Liver (tissue), 9 donors: ENCODE measurements around the gene EIF4G2. TPM values are rescaled to one million over a fixed set of nuclear protein-coding genes. Genes with fewer than 3 reads are reported as not detected.

ENCODE experiments used
- DNase-seq: peaks from one replicate; pipeline ENCODE4 v3.0.0-alpha.2; 2017; ENCODE audit warnings: low spot score
- H3K27ac ChIP-seq, 2 donors: one replicate each; pipeline ENCODE4 v1.7.0; 2013; ENCODE audit warnings: inconsistent platforms in 2 of 2, low read length in 2 of 2, control low read depth in 1 of 2, low read depth in 1 of 2, mild to moderate bottlenecking in 1 of 2
- H3K27me3 ChIP-seq, 4 donors: one replicate each; pipeline versions ENCODE4 v1.6.1 to v1.7.0; 2013; ENCODE audit warnings: low read length in 3 of 4, inconsistent platforms in 1 of 4, mild to moderate bottlenecking in 1 of 4, moderate library complexity in 1 of 4; ENCODE audit not compliant: control insufficient read depth in 4 of 4, insufficient read depth in 4 of 4
- H3K36me3 ChIP-seq, 4 donors: one replicate each; pipeline versions ENCODE4 v1.6.1 to v1.7.0; 2013; ENCODE audit warnings: low read length in 3 of 4, mild to moderate bottlenecking in 3 of 4, low read depth in 1 of 4, moderate library complexity in 1 of 4; ENCODE audit not compliant: control insufficient read depth in 4 of 4, insufficient read depth in 3 of 4
- H3K4me1 ChIP-seq, 4 donors: one replicate each; pipeline versions ENCODE4 v1.6.1 to v1.7.0; 2013; ENCODE audit warnings: low read length in 3 of 4, mild to moderate bottlenecking in 3 of 4, moderate library complexity in 1 of 4; ENCODE audit not compliant: control insufficient read depth in 4 of 4, insufficient read depth in 4 of 4
- H3K4me3 ChIP-seq, 3 donors: one replicate each; pipeline versions ENCODE4 v1.6.1 to v1.7.0; 2013; ENCODE audit warnings: low read length in 3 of 3, control low read depth in 1 of 3, low read depth in 1 of 3, mild to moderate bottlenecking in 1 of 3
- H3K9ac ChIP-seq, 2 donors: one replicate each; pipeline ENCODE4 v1.7.0; 2013; ENCODE audit warnings: low read length in 2 of 2, mild to moderate bottlenecking in 2 of 2, moderate library complexity in 2 of 2, control low read depth in 1 of 2, low read depth in 1 of 2
- H3K9me3 ChIP-seq, 4 donors: one replicate each; pipeline versions ENCODE4 v1.6.1 to v1.7.0; 2013; ENCODE audit warnings: low read length in 3 of 4; ENCODE audit not compliant: control insufficient read depth in 4 of 4
- EGR1 ChIP-seq, 2 donors: IDR thresholded peaks; 2 replicates each; pipeline ENCODE4 v1.6.1; 2016 to 2018; ENCODE audit warnings: antibody characterized with exemption in 2 of 2, low read depth in 2 of 2
- FOXA1 ChIP-seq: IDR thresholded peaks from 2 replicates; pipeline ENCODE4 v1.6.1; 2016; ENCODE audit warnings: antibody characterized with exemption
- FOXA2 ChIP-seq: IDR thresholded peaks from 2 replicates; pipeline ENCODE4 v1.6.1; 2016; ENCODE audit warnings: antibody characterized with exemption
- GABPA ChIP-seq, 2 donors: IDR thresholded peaks in 1 of 2; conservative IDR thresholded peaks in 1 of 2; 2 replicates each; pipeline ENCODE4 v1.6.1; 2016; ENCODE audit warnings: antibody characterized with exemption in 2 of 2, mild to moderate bottlenecking in 1 of 2, moderate library complexity in 1 of 2
- HNF4A ChIP-seq, 2 donors: conservative IDR thresholded peaks; 2 replicates each; pipeline ENCODE4 v1.6.1; 2016; ENCODE audit warnings: antibody characterized with exemption in 2 of 2, mild to moderate bottlenecking in 2 of 2
- HNF4G ChIP-seq: IDR thresholded peaks from 2 replicates; pipeline ENCODE4 v1.6.1; 2016; ENCODE audit warnings: antibody characterized with exemption
- JUND ChIP-seq, 2 donors: IDR thresholded peaks; 2 replicates each; pipeline ENCODE4 v1.6.1; 2016; ENCODE audit warnings: antibody characterized with exemption in 2 of 2
- NR2F2 ChIP-seq: IDR thresholded peaks from 2 replicates; pipeline ENCODE4 v1.6.1; 2016; ENCODE audit warnings: antibody characterized with exemption
- RAD21 ChIP-seq, 2 donors: IDR thresholded peaks; 2 replicates each; pipeline ENCODE4 v1.6.1; 2016; ENCODE audit warnings: antibody characterized with exemption in 2 of 2, mild to moderate bottlenecking in 2 of 2
- REST ChIP-seq: IDR thresholded peaks from 2 replicates; pipeline ENCODE4 v1.6.1; 2016; ENCODE audit warnings: antibody characterized with exemption, mild to moderate bottlenecking
- SP1 ChIP-seq: IDR thresholded peaks from 2 replicates; pipeline ENCODE4 v1.6.1; 2018; ENCODE audit warnings: antibody characterized with exemption, mild to moderate bottlenecking
- YY1 ChIP-seq: IDR thresholded peaks from 2 replicates; pipeline ENCODE4 v1.6.1; 2016; ENCODE audit warnings: antibody characterized with exemption, mild to moderate bottlenecking
- ZBTB33 ChIP-seq: IDR thresholded peaks from 2 replicates; pipeline ENCODE4 v1.6.1; 2016; ENCODE audit warnings: antibody characterized with exemption
- WGBS: extraction: QIAGEN DNeasy Blood & Tissue Kit; methylation state at CpG from one replicate; pipeline ENCODE4 v1.1.7; 2013; 5-methylcytosine and 5-hydroxymethylcytosine counted together
- polyA plus RNA-seq, 2 donors: library from polyadenylated mRNA; stranded (reverse) in 1 of 2; unstranded in 1 of 2; fragments of 200-250 nt in 1 of 2; fragments of >200 nt in 1 of 2; fragmentation: Nextera tagmentation in 1 of 2; extraction: Ambion mirVana in 1 of 2; gene quantifications; one replicate each; pipeline versions ENCODE4 v1.2.1 to v1.2.3, GENCODE V29; 2013 to 2015
- total RNA-seq, 2 donors: library from RNA; depleted of rRNA; stranded (reverse); fragments of >200 nt; gene quantifications; one replicate each; pipeline ENCODE4 v1.2.3, GENCODE V29; 2014
- donor health status: healthy.
- donor health status: healthy.
- donor health status: healthy.
- donor health status: healthy.
- donor health status: healthy.

The EIF4G2 gene
- total and polyA plus RNA-seq, 4 donors = 126 to 268 (median 209) TPM

- TF ChIP-seq REST (no peak), ZBTB33 (no peak), SP1 (no peak), RAD21 (IDR thresholded peaks at IDR 0.05) (no peak), GABPA (IDR thresholded peaks at IDR 0.05 in 1 of 2, conservative IDR thresholded peaks at IDR 0.05 in 1 of 2) (no peak)
Observed at GRCh38 chr11:10797531-10797930, 11.2 kb downstream of the EIF4G2 start (continued).

- H3K36me3 ChIP-seq = peaks cover 15 to 62% (median 59%) of the 10 kb centered on the region in 4 donors
- no peak overlapping the region for H3K4me3 ChIP-seq
- H3K4me1 ChIP-seq = peaks cover 0 to 6% (median 3%) of the 10 kb centered on the region in 4 donors
- TF ChIP-seq JUND (IDR thresholded peaks at IDR 0.05) (no peak), HNF4A (conservative IDR thresholded peaks at IDR 0.05) (no peak), FOXA2 (no peak), NR2F2 (no peak), YY1 (no peak)
- no peak overlapping the region for H3K9ac ChIP-seq
- WGBS = 89% methylated on average over 2 of the region's 2 CpGs
- DNase-seq = no peak
- H3K9me3 ChIP-seq = no peaks in the 10 kb centered on the region
- no peak overlapping the region for H3K27ac ChIP-seq
- no peaks in the 10 kb centered on the region for H3K27me3 ChIP-seq
Observed at GRCh38 chr11:10797001-10797400, 11.7 kb downstream of the EIF4G2 start.

GRCh38 chr11:10796191-10796590 is 12.5 kb downstream of the EIF4G2 start:
- no peak overlapping the region for H3K27ac ChIP-seq
- peaks cover 15 to 53% (median 51%) of the 10 kb centered on the region in 4 donors for H3K36me3 ChIP-seq

More at GRCh38 chr11:10796191-10796590, 12.5 kb downstream of the EIF4G2 start:
- H3K4me1 ChIP-seq = peaks cover 0 to 6% (median 3%) of the 10 kb centered on the region in 4 donors
- no peak overlapping the region for H3K4me3 ChIP-seq
- 80% methylated on average over 2 of the region's 2 CpGs for WGBS
- DNase-seq = no peak
- no peaks in the 10 kb centered on the region for H3K9me3 ChIP-seq
- no peaks in the 10 kb centered on the region for H3K27me3 ChIP-seq
- no peak for TF ChIP-seq JUND (IDR thresholded peaks at IDR 0.05)
- no peak for TF ChIP-seq HNF4G
- TF ChIP-seq ZBTB33 = no peak
- no peak for TF ChIP-seq FOXA1
- TF ChIP-seq EGR1 (IDR thresholded peaks at IDR 0.05; ENCODE audit: low read depth in 2 of 2) = no peak
- TF ChIP-seq NR2F2 = no peak
- no peak for TF ChIP-seq GABPA (IDR thresholded peaks at IDR 0.05 in 1 of 2, conservative IDR thresholded peaks at IDR 0.05 in 1 of 2)
- H3K9ac ChIP-seq = no peak overlapping the region
